ENCODE data around the gene LMX1B.

The LMX1B gene

DNA sequence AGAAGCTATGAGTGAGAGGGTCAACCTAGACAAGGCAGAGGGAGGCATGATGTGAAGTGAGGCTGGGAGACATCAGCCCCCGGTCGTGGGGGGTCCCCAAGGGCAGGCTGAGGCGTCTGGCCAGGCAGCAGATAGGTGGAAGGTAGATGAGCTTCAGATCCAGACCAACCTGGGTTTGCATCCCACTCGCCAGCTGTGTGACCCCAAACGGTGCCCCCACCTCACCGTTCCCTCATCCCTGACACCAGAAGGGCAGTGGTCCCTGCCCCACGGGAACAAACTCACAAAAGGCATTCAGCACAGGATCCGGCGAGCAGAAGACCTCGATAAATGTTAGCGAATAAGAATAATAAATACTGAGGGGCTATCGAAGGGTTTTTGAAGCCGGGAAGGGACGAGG, 27.5 kb upstream of the LMX1B start:
- H3K27ac ChIP-seq: no peak overlapping the region

DNA sequence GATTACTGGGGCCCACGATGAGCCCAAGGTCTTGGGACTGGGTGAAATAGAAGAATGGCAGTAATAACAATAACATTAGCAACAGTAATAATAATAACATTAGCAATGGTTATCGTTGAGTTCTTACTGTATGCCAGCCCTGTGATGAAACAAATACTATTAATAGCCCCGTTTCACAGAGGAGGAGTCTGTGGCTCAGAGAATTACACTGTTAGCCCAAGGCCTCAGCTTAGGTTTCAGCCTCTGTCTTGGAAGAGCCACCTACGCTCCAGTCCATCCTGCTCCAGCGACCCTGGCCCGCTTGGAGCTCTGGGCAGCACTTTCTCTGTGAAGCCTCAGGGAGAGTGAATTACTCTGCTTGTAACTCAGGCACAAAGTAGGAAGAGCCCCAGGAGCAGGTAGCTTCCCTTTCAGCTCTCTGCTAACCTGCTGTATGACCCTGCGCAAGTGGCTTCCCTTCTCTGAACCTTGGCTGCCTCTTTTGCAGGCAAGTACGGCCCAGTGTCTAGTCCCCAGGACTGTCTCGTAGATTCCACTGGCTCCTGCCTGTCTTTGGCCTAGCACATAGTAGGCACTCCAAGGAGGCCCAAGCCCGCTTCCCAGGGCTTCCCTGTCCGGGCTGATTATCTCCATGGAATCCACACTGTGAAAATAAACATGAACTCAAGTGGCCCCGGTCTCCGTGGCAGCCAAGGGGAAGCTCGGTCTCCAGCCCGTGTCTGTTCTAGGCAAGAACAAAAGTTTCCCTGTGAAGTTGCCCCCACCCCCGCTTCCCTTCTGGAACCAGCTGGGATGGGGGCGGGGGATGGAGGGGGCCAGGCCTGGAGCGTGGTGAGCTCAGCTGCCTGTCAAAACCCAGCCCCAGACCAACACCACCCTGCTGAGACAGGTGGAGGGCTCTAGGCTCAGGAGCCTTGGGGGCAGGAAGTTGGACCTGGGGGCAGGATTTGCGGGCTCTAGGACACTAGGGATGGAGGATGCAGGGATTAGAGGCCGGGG, 26.2 kb upstream of the LMX1B start:
- Histone ChIP-seq H3K27me3 (peaks cover 88% of the 10 kb centered on the region), H3K4me1 (ENCODE audit: control insufficient read depth in 1 of 2, insufficient read depth in 1 of 2, low read depth in 1 of 2, low read length in 1 of 2) (no peaks in the 10 kb centered on the region), H3K4me3 (ENCODE audit: low read depth in 1 of 2, low read length in 1 of 2) (no peak overlapping the region)

More for the DNA sequence above, 27.5 kb upstream of the LMX1B start:
- Histone ChIP-seq H3K4me1 (ENCODE audit: control insufficient read depth in 1 of 2, insufficient read depth in 1 of 2, low read depth in 1 of 2, low read length in 1 of 2) (no peaks in the 10 kb centered on the region), H3K9me3 (no peaks in the 10 kb centered on the region), H3K4me3 (ENCODE audit: low read depth in 1 of 2, low read length in 1 of 2) (no peak overlapping the region), H3K36me3 (no peaks in the 10 kb centered on the region), H3K27me3 (peaks cover 88% of the 10 kb centered on the region)
- TF ChIP-seq, protein P1, sequence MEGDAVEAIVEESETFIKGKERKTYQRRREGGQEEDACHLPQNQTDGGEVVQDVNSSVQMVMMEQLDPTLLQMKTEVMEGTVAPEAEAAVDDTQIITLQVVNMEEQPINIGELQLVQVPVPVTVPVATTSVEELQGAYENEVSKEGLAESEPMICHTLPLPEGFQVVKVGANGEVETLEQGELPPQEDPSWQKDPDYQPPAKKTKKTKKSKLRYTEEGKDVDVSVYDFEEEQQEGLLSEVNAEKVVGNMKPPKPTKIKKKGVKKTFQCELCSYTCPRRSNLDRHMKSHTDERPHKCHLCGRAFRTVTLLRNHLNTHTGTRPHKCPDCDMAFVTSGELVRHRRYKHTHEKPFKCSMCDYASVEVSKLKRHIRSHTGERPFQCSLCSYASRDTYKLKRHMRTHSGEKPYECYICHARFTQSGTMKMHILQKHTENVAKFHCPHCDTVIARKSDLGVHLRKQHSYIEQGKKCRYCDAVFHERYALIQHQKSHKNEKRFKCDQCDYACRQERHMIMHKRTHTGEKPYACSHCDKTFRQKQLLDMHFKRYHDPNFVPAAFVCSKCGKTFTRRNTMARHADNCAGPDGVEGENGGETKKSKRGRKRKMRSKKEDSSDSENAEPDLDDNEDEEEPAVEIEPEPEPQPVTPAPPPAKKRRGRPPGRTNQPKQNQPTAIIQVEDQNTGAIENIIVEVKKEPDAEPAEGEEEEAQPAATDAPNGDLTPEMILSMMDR (IDR thresholded peaks at IDR 0.05): no peak

GRCh38 chr9:126588491-126589168, 25.1 kb upstream of the LMX1B start:
- Histone ChIP-seq H3K4me1 (ENCODE audit: control insufficient read depth in 1 of 2, insufficient read depth in 1 of 2, low read depth in 1 of 2, low read length in 1 of 2) (no peaks in the 10 kb centered on the region), H3K36me3 (no peaks in the 10 kb centered on the region), H3K9me3 (no peaks in the 10 kb centered on the region), H3K27me3 (peaks cover 88% of the 10 kb centered on the region), H3K4me3 (ENCODE audit: low read depth in 1 of 2, low read length in 1 of 2) (no peak overlapping the region), H3K27ac (no peak overlapping the region)
- TF ChIP-seq, protein P1 (IDR thresholded peaks at IDR 0.05): no peak

More for the DNA sequence above, 26.2 kb upstream of the LMX1B start:
- Histone ChIP-seq H3K9me3 (no peaks in the 10 kb centered on the region), H3K27ac (no peak overlapping the region), H3K36me3 (no peaks in the 10 kb centered on the region)
- TF ChIP-seq, protein P1 (IDR thresholded peaks at IDR 0.05): no peak

DNA sequence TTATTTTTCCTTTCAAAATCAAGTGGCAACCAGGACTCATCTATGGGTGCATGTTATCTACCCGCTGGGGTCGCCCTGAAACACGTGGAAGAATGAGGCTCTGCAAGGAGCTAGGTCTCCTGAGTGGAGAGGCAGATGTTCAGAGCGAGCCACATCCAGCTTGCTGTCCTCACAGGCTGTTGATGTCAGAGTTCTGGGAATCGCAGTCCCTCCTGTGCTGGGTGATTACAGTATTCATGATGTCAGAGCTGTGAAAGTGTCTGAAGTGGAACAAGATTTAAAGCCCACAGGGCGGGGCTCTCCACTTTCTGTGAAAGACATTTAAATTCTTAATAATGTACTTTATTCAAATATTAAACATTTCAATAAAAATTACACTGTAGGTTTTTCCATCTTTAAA, 24.4 kb upstream of the LMX1B start:
- TF ChIP-seq, protein P1 (IDR thresholded peaks at IDR 0.05): no peak
- no peak overlapping the region for H3K4me3 ChIP-seq (ENCODE audit: low read depth in 1 of 2, low read length in 1 of 2)
- no peaks in the 10 kb centered on the region for H3K4me1 ChIP-seq (ENCODE audit: control insufficient read depth in 1 of 2, insufficient read depth in 1 of 2, low read depth in 1 of 2, low read length in 1 of 2)
- peaks cover 92% of the 10 kb centered on the region for H3K27me3 ChIP-seq
- no peaks in the 10 kb centered on the region for H3K36me3 ChIP-seq
- no peak overlapping the region for H3K27ac ChIP-seq
- H3K9me3 ChIP-seq: no peaks in the 10 kb centered on the region

DNA sequence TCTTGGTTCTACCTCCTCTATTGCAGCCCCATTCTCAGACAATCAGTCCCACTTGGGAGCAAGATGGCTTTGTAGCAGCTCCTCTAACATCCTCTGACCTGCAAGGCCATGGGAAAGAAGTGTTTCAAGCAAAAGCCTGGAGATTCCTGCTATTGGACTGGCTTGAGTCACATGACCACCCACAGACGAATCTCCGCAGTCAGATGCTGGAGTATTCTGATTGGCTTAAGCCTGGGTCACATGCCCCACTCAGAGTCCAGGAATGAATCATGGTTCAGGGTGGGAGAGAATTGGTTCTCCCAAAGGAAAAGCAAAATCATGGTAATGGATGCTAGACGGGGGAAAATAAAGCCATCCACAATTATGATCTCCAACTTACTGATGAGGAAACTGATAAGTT, 22.6 kb upstream of the LMX1B start:
- no peaks in the 10 kb centered on the region for H3K9me3 ChIP-seq
- H3K27me3 ChIP-seq: peaks cover 98% of the 10 kb centered on the region
- TF ChIP-seq, protein P1 (IDR thresholded peaks at IDR 0.05): no peak

More for the DNA sequence above, 22.6 kb upstream of the LMX1B start:
- H3K27ac ChIP-seq: no peak overlapping the region
- no peak overlapping the region for H3K4me3 ChIP-seq (ENCODE audit: low read depth in 1 of 2, low read length in 1 of 2)
- no peaks in the 10 kb centered on the region for H3K36me3 ChIP-seq
- H3K4me1 ChIP-seq (ENCODE audit: control insufficient read depth in 1 of 2, insufficient read depth in 1 of 2, low read depth in 1 of 2, low read length in 1 of 2): no peaks in the 10 kb centered on the region
